GM23338 (cell line): ENCODE data around the gene FAM131B. TPM values are rescaled to one million over a fixed set of nuclear protein-coding genes. Genes with fewer than 3 reads are reported as not detected.

Experiments
- ATAC-seq: fragments of 200-7000 bp; cut with Tn5 transposase; 3 replicates; pipeline ENCODE4 v1.9.1; 2020
- DNase-seq: peaks from one replicate; pipeline ENCODE4 v3.0.0-alpha.2; 2015; ENCODE audit warnings: low spot score
- H2AFZ ChIP-seq: fragments of 200-600 bp; sonication (generic); 2 replicates; pipeline ENCODE4 v1.8.0; 2016; ENCODE audit warnings: antibody characterized with exemption, mild to moderate bottlenecking, moderate library complexity
- H3F3A ChIP-seq: fragments of 200-600 bp; sonication (generic); replicated peaks from 2 replicates; pipeline ENCODE4 v1.8.0; 2017; ENCODE audit warnings: antibody characterized with exemption, mixed run types, low read depth
- H3K27ac ChIP-seq: fragments of 200-600 bp; sonication (generic); 2 replicates; pipeline ENCODE4 v1.6.1; 2016; ENCODE audit warnings: low read depth
- H3K27me3 ChIP-seq: fragments of 200-600 bp; sonication (generic); 2 replicates; pipeline ENCODE4 v1.8.0; 2016; ENCODE audit warnings: mild to moderate bottlenecking, mixed run types, moderate library complexity; ENCODE audit not compliant: insufficient read depth
- H3K36me3 ChIP-seq: fragments of 200-600 bp; sonication (generic); 2 replicates; pipeline ENCODE4 v1.8.0; 2016; ENCODE audit warnings: mild to moderate bottlenecking; ENCODE audit not compliant: insufficient read depth
- H3K4me1 ChIP-seq: fragments of 200-600 bp; sonication (generic); 2 replicates; pipeline ENCODE4 v1.8.0; 2016; ENCODE audit warnings: mild to moderate bottlenecking, moderate library complexity; ENCODE audit not compliant: insufficient read depth
- H3K4me2 ChIP-seq: fragments of 200-600 bp; sonication (generic); 2 replicates; pipeline ENCODE4 v1.7.1; 2017; ENCODE audit warnings: mixed run types
- H3K4me3 ChIP-seq: fragments of 200-600 bp; sonication (generic); 2 replicates; pipeline ENCODE4 v1.6.1; 2016; ENCODE audit warnings: mixed run types
- H3K79me2 ChIP-seq: fragments of 200-600 bp; sonication (generic); replicated peaks from 2 replicates; pipeline ENCODE4 v1.8.0; 2017; ENCODE audit warnings: mild to moderate bottlenecking; ENCODE audit not compliant: insufficient read depth
- H3K9me2 ChIP-seq: fragments of 200-600 bp; sonication (generic); 2 replicates; pipeline ENCODE4 v1.8.0; 2017; ENCODE audit not compliant: insufficient read depth
- H4K20me1 ChIP-seq: fragments of 200-600 bp; sonication (generic); replicated peaks from 2 replicates; pipeline ENCODE4 v1.8.0; 2017; ENCODE audit warnings: mild to moderate bottlenecking; ENCODE audit not compliant: insufficient read depth
- H3K27ac Mint-ChIP-seq: 2 replicates; pipeline ENCODE4 v1.8.0; 2020; ENCODE audit warnings: inconsistent platforms, mild to moderate bottlenecking, moderate library complexity, mixed read lengths
- H3K27me3 Mint-ChIP-seq: 3 replicates; pipeline ENCODE4 v1.8.0; 2022; ENCODE audit warnings: low read depth, mild to moderate bottlenecking, moderate library complexity, mixed read lengths, inconsistent platforms; ENCODE audit not compliant: insufficient read depth, poor library complexity
- H3K36me3 Mint-ChIP-seq: 3 replicates; pipeline ENCODE4 v1.8.0; 2021; ENCODE audit warnings: low read depth, mild to moderate bottlenecking, inconsistent platforms, moderate library complexity, mixed read lengths
- H3K4me1 Mint-ChIP-seq: 3 replicates; pipeline ENCODE4 v1.8.0; 2020; ENCODE audit warnings: mild to moderate bottlenecking, inconsistent platforms, mixed read lengths
- H3K4me3 Mint-ChIP-seq: 3 replicates; pipeline ENCODE4 v1.8.0; 2021; ENCODE audit warnings: moderate library complexity, mild to moderate bottlenecking, inconsistent platforms, mixed read lengths
- H3K9me3 Mint-ChIP-seq: 3 replicates; pipeline ENCODE4 v1.8.0; 2020; ENCODE audit warnings: moderate library complexity, mild to moderate bottlenecking, inconsistent platforms, mixed read lengths
- CREB1 ChIP-seq: fragments of 250-450 bp; sonication (Bioruptor Pico); IDR thresholded peaks from 2 replicates; pipeline ENCODE4 v1.5.0; 2020; ENCODE audit warnings: low read depth, mild to moderate bottlenecking, moderate library complexity
- CTCF ChIP-seq, 2 experiments: fragments of 200-600 bp in 1 of 2; sonication (generic) in 1 of 2; conservative IDR thresholded peaks; 2 replicates each; pipeline versions ENCODE4 v1.5.1 to v1.6.1; 2016 to 2017; ENCODE audit warnings: antibody characterized with exemption in 2 of 2, low read depth in 2 of 2, mild to moderate bottlenecking in 2 of 2, moderate library complexity in 1 of 2
- ETS1 ChIP-seq: IDR thresholded peaks from 2 replicates; pipeline ENCODE4 v1.6.1; 2016; ENCODE audit warnings: antibody characterized with exemption
- EZH2 ChIP-seq: fragments of 200-600 bp; sonication (generic); IDR thresholded peaks from one replicate; pipeline ENCODE4 v1.8.0; 2017; ENCODE audit warnings: antibody characterized with exemption, mild to moderate bottlenecking, low read depth; ENCODE audit not compliant: unreplicated experiment
- EZH2phosphoT487 ChIP-seq: fragments of 200-600 bp; sonication (generic); IDR thresholded peaks from one replicate; pipeline ENCODE4 v1.8.1; 2018; ENCODE audit warnings: antibody characterized with exemption; ENCODE audit not compliant: unreplicated experiment
- JUNB ChIP-seq: IDR thresholded peaks from one replicate; pipeline ENCODE4 v1.6.1; 2016; ENCODE audit warnings: antibody characterized with exemption; ENCODE audit not compliant: unreplicated experiment
- NANOG ChIP-seq: IDR thresholded peaks from 2 replicates; pipeline ENCODE4 v1.6.1; 2016; ENCODE audit warnings: antibody characterized with exemption, borderline replicate concordance
- POLR2AphosphoS5 ChIP-seq: IDR thresholded peaks from 2 replicates; pipeline ENCODE4 v1.6.1; 2016; ENCODE audit warnings: antibody characterized with exemption, low read depth
- REST ChIP-seq: IDR thresholded peaks from one replicate; pipeline ENCODE4 v1.6.1; 2018; ENCODE audit warnings: antibody characterized with exemption; ENCODE audit not compliant: unreplicated experiment
- STAT1 ChIP-seq: IDR thresholded peaks from one replicate; pipeline ENCODE4 v1.6.1; 2016; ENCODE audit warnings: antibody characterized with exemption; ENCODE audit not compliant: unreplicated experiment
- ZNF114 ChIP-seq: fragments of 250-450 bp; sonication (Bioruptor Pico); IDR thresholded peaks from 2 replicates; pipeline ENCODE4 v1.5.0; 2020; ENCODE audit warnings: mild to moderate bottlenecking, moderate library complexity
- ZNF331 ChIP-seq: fragments of 250-450 bp; sonication (Bioruptor Pico); IDR thresholded peaks from 2 replicates; pipeline ENCODE4 v1.5.0; 2020; ENCODE audit warnings: low read depth, mild to moderate bottlenecking, moderate library complexity
- ZNF462 ChIP-seq: fragments of 250-450 bp; sonication (Bioruptor Pico); IDR thresholded peaks from 2 replicates; pipeline ENCODE4 v1.5.0; 2020; ENCODE audit warnings: mild to moderate bottlenecking, moderate library complexity
- polyA plus RNA-seq: library from polyadenylated mRNA; unstranded; fragments of >200 nt; fragmentation: Nextera tagmentation; extraction: Ambion mirVana; gene quantifications from 2 replicates; pipeline ENCODE4 v1.2.1, GENCODE V29; 2016
- total RNA-seq: library from RNA; depleted of rRNA; stranded (reverse); fragments of >200 nt; shearing (Covaris generic); gene quantifications from 2 replicates; pipeline ENCODE4 v1.2.3, GENCODE V29; 2014

Gene FAM131B
- total and polyA plus RNA-seq, 2 experiments from 2014 or later: 4.7 to 30.2 TPM

- H3K27me3 ChIP-seq: no peaks in the 10 kb centered on the region
- H3K9me2 ChIP-seq: no peaks in the 10 kb centered on the region; the same call in 1 of the 2 replicates
- H3K4me2 ChIP-seq: no peak overlapping the region
- ATAC-seq (no peak), DNase-seq (no peak)
- peaks cover 11% of the 10 kb centered on the region for H3K36me3 ChIP-seq
- peaks cover 58% of the 10 kb centered on the region for H3K36me3 Mint-ChIP-seq
- H3F3A ChIP-seq: no peaks in the 10 kb centered on the region
- no peak overlapping the region for H3K27ac ChIP-seq
- H3K27ac Mint-ChIP-seq: no peak overlapping the region
- no peak overlapping the region for H3K4me3 ChIP-seq
- TF ChIP-seq NANOG: no peak
- TF ChIP-seq ZNF462: no peak
- TF ChIP-seq JUNB: no peak
- no peak for TF ChIP-seq STAT1
- no peak for TF ChIP-seq EZH2phosphoT487
- no peak for TF ChIP-seq ETS1
- no peak for TF ChIP-seq POLR2AphosphoS5
- TF ChIP-seq CTCF (conservative IDR thresholded peaks at IDR 0.05; ENCODE audit: low read depth in 2 of 2): no peak
- no peak for TF ChIP-seq ZNF114 (CRISPR knock-in tag)
- no peak for TF ChIP-seq ZNF331 (CRISPR knock-in tag)
- TF ChIP-seq REST: no peak
- TF ChIP-seq CREB1 (CRISPR knock-in tag): no peak
- no peak for TF ChIP-seq EZH2
- H3K27me3 Mint-ChIP-seq: peaks cover 16% of the 10 kb centered on the region
- H4K20me1 ChIP-seq: no peaks in the 10 kb centered on the region
- H3K4me3 Mint-ChIP-seq: no peak overlapping the region
- no peaks in the 10 kb centered on the region; the same call in 1 of the 3 replicates for H3K9me3 Mint-ChIP-seq
- H3K79me2 ChIP-seq: no peaks in the 10 kb centered on the region
- peaks cover 6% of the 10 kb centered on the region; the same call in 1 of the 2 replicates for H3K4me1 ChIP-seq
- H3K4me1 Mint-ChIP-seq: peaks cover 35% of the 10 kb centered on the region
- no peak overlapping the region for H2AFZ ChIP-seq
These were observed 6.0 kb downstream of the FAM131B start for GRCh38 chr7:143356414-143357050.
